Activated naive CD4-positive, alpha-beta T cell treated with anti-CD3 and anti-CD28 coated beads, Interleukin-2, amount 50 U/mL, for 24 hours (primary cell): ENCODE results near the gene TXNL1.
"Not testable (repeated sequence)": the region's sequence is repeated elsewhere in the genome, so short reads cannot be mapped to it uniquely, and the experiment has no call there.

Experiments used
- H3K27ac Mint-ChIP-seq: one replicate; pipeline ENCODE4 v1.8.0; 2021; ENCODE audit warnings: mild to moderate bottlenecking, mixed read lengths
- H3K27me3 Mint-ChIP-seq: one replicate; pipeline ENCODE4 v1.8.0; 2021; ENCODE audit warnings: mixed read lengths
- H3K36me3 Mint-ChIP-seq: one replicate; pipeline ENCODE4 v1.8.0; 2021; ENCODE audit warnings: mixed read lengths
- H3K4me1 Mint-ChIP-seq: one replicate; pipeline ENCODE4 v1.8.0; 2021; ENCODE audit warnings: mixed read lengths
- H3K4me3 Mint-ChIP-seq: one replicate; pipeline ENCODE4 v1.8.0; 2021; ENCODE audit warnings: mild to moderate bottlenecking, mixed read lengths
- H3K9me3 Mint-ChIP-seq: one replicate; pipeline ENCODE4 v1.8.0; 2021; ENCODE audit warnings: mixed read lengths

TXNL1 gene

GRCh38 chr18:56615738-56616520 is 22.5 kb downstream of the TXNL1 start:
- Mint-ChIP-seq H3K4me1 (peaks cover 3% of the 10 kb centered on the region), H3K36me3 (peaks cover 32% of the 10 kb centered on the region), H3K27me3 (no peaks in the 10 kb centered on the region), H3K4me3 (no peak overlapping the region), H3K9me3 (no peaks in the 10 kb centered on the region), H3K27ac (no peak overlapping the region)

DNA sequence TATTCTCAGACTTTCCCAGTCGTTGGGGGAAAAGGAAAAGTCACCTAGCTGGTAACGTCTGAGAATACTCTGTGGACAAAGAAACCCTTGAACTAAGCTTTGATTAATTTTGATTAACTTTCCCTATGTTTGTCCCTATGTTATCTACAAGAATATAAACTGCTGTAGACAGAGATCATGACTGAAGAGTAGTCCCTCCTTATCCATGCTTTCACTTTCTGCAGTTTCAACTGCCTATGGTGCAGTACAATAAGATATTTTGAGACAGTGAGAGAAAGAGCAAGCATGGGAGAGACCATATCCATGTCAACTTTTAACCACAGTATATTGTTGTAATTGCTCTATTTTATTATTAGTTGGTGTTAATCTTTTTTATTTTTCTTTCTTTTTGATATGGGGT is 31.8 kb downstream of the TXNL1 start:
- Mint-ChIP-seq H3K27me3 (no peaks in the 10 kb centered on the region), H3K36me3 (peaks cover 19% of the 10 kb centered on the region), H3K27ac (no peak overlapping the region), H3K4me3 (no peak overlapping the region), H3K4me1 (no peaks in the 10 kb centered on the region), H3K9me3 (no peaks in the 10 kb centered on the region)

GRCh38 chr18:56598422-56598821 is 40.0 kb downstream of the TXNL1 start:
- Mint-ChIP-seq H3K4me3 (no peak overlapping the region), H3K9me3 (no peaks in the 10 kb centered on the region), H3K27me3 (no peaks in the 10 kb centered on the region), H3K36me3 (peaks cover 3% of the 10 kb centered on the region), H3K4me1 (no peaks in the 10 kb centered on the region), H3K27ac (no peak overlapping the region)

GRCh38 chr18:56593906-56594305 is 44.5 kb downstream of the TXNL1 start:
- Mint-ChIP-seq H3K4me3 (no peak overlapping the region), H3K36me3 (peaks cover 1% of the 10 kb centered on the region), H3K9me3 (no peaks in the 10 kb centered on the region)

GRCh38 chr18:56580026-56580425 is 58.4 kb downstream of the TXNL1 start:
- H3K4me3 Mint-ChIP-seq: no peak overlapping the region

More at GRCh38 chr18:56593906-56594305, 44.5 kb downstream of the TXNL1 start:
- H3K27ac Mint-ChIP-seq: no peak overlapping the region
- H3K27me3 Mint-ChIP-seq: no peaks in the 10 kb centered on the region
- H3K4me1 Mint-ChIP-seq: no peaks in the 10 kb centered on the region

GRCh38 chr18:56579451-56579850 is 58.9 kb downstream of the TXNL1 start:
- Mint-ChIP-seq H3K27ac (no peak overlapping the region), H3K36me3 (peaks cover 2% of the 10 kb centered on the region), H3K9me3 (peaks cover 6% of the 10 kb centered on the region), H3K4me3 (no peak overlapping the region), H3K4me1 (no peaks in the 10 kb centered on the region), H3K27me3 (peaks cover 8% of the 10 kb centered on the region)

More at GRCh38 chr18:56580026-56580425, 58.4 kb downstream of the TXNL1 start:
- Mint-ChIP-seq H3K27me3 (peaks cover 8% of the 10 kb centered on the region), H3K36me3 (peaks cover 2% of the 10 kb centered on the region), H3K4me1 (no peaks in the 10 kb centered on the region), H3K9me3 (peaks cover 6% of the 10 kb centered on the region), H3K27ac (no peak overlapping the region)

DNA sequence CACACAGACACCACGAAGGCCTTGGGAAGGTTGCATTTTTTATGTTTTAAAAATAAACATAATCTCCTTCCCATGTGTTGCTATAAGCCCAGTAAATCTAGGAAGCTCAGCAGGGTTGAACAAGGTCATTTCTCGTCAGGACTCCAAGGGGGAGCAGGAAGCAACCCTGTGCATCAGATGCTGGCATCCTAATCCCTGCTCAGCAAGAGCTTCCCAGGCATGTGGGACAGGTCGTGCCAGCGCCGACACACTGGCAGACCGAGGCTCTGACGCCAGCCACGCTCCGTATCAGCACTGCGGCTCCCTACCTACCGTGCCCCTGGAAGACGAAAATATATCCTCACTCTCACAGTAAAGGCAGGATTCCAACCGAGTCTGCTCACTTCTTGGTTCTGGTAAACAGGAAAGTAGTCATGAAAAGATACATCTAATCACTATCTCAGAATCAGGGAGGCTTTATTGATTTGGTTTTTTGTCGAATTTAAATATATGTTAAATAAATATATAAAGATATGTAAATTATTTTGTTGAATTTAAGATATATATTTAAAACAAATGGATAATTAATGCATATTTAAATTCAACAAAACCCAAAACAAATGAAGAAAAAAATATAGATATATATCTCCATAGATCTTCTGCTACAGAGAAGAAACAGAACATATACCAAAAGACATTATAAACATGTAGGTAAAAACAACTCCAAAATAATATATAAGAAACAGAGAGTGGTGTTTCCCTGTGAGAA is 61.4 kb downstream of the TXNL1 start:
- Mint-ChIP-seq H3K27me3 (peaks cover 8% of the 10 kb centered on the region), H3K9me3 (peaks cover 6% of the 10 kb centered on the region), H3K27ac (no peak overlapping the region), H3K4me3 (no peak overlapping the region), H3K36me3 (peaks cover 2% of the 10 kb centered on the region), H3K4me1 (no peaks in the 10 kb centered on the region)

GRCh38 chr18:56575819-56576663 is 62.4 kb downstream of the TXNL1 start:
- H3K27me3 Mint-ChIP-seq: peaks cover 8% of the 10 kb centered on the region

DNA sequence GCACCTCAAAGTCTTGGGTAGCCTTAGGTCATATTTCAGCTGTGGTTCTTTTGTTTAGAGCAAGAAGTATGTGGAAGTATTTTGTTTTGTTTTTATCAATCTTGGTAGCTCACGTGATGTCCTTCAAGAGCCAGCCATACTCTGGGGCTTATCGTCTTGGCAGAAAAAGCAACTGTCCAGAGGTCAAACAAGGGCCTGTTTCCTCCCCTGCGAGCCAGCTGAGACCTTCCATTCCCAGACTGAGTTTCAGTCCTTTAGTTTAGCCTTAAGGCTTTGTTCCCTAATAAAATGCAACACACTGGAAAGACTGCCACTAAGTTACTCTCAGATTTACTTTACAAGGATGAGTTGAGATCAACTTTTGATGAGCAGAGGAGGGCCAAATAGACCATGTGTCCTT is 63.5 kb downstream of the TXNL1 start:
- H3K4me1 Mint-ChIP-seq: no peaks in the 10 kb centered on the region
- no peak overlapping the region for H3K27ac Mint-ChIP-seq
- H3K36me3 Mint-ChIP-seq: peaks cover 2% of the 10 kb centered on the region
- H3K4me3 Mint-ChIP-seq: no peak overlapping the region
- peaks cover 8% of the 10 kb centered on the region for H3K27me3 Mint-ChIP-seq
- H3K9me3 Mint-ChIP-seq: peaks cover 6% of the 10 kb centered on the region

More at GRCh38 chr18:56575819-56576663, 62.4 kb downstream of the TXNL1 start:
- peaks cover 2% of the 10 kb centered on the region for H3K36me3 Mint-ChIP-seq
- peaks cover 6% of the 10 kb centered on the region for H3K9me3 Mint-ChIP-seq
- no peak overlapping the region for H3K4me3 Mint-ChIP-seq
- H3K4me1 Mint-ChIP-seq: no peaks in the 10 kb centered on the region
- no peak overlapping the region for H3K27ac Mint-ChIP-seq

DNA sequence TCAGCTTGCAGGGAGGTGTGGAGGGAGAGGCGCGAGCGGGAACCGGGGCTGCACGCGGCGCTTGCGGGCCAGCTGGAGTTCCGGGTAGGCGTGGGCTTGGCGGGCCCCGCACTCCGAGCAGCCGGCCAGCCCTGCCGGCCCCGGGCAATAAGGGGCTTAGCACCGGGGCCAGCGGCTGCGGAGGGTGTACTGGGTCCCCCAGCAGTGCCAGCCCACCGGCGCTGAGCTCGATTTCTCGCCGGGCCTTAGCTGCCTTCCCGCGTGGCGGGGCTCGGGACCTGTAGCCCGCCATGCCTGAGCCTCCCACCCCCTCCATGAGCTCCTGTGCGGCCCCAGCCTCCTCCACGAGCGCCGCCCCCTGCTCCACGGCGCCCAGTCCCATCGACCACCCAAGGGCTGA is 66.1 kb downstream of the TXNL1 start:
- H3K4me1 Mint-ChIP-seq, H3K36me3 Mint-ChIP-seq, H3K9me3 Mint-ChIP-seq, H3K27me3 Mint-ChIP-seq, H3K27ac Mint-ChIP-seq, H3K4me3 Mint-ChIP-seq: not testable (repeated sequence)

- Mint-ChIP-seq H3K27me3 (peaks cover 5% of the 10 kb centered on the region), H3K4me3 (no peak overlapping the region), H3K27ac (no peak overlapping the region), H3K36me3 (no peaks in the 10 kb centered on the region), H3K9me3 (no peaks in the 10 kb centered on the region), H3K4me1 (no peaks in the 10 kb centered on the region)
Observed at GRCh38 chr18:56570978-56571377, 67.4 kb downstream of the TXNL1 start.

DNA sequence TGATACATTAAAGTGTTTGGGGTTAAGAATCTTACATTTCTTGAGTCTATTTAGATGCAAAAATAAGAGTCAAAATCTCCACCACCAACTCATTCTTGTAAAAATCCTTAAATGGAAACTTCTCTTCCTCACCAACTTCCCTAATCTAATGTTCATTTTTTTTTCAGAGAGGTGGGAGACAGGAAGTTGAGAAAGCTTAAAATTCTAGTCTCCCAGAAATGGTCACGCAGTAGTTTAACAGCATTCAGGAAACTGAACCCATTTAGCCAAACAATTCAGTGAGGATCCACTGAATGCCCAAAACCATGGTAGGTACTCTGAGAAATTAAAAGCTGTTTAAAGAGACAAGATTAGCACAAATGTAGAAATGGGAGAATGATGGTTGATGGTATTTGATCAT is 69.0 kb downstream of the TXNL1 start:
- no peak overlapping the region for H3K27ac Mint-ChIP-seq
- no peaks in the 10 kb centered on the region for H3K9me3 Mint-ChIP-seq
- H3K4me1 Mint-ChIP-seq: no peaks in the 10 kb centered on the region
- no peaks in the 10 kb centered on the region for H3K36me3 Mint-ChIP-seq
- no peak overlapping the region for H3K4me3 Mint-ChIP-seq
- peaks cover 2% of the 10 kb centered on the region for H3K27me3 Mint-ChIP-seq

GRCh38 chr18:56568986-56569385 is 69.4 kb downstream of the TXNL1 start:
- peaks cover 2% of the 10 kb centered on the region for H3K27me3 Mint-ChIP-seq

GRCh38 chr18:56565551-56566345 is 72.6 kb downstream of the TXNL1 start:
- peaks cover 2% of the 10 kb centered on the region for H3K27me3 Mint-ChIP-seq
- no peak overlapping the region for H3K4me3 Mint-ChIP-seq
- H3K36me3 Mint-ChIP-seq: no peaks in the 10 kb centered on the region
- H3K27ac Mint-ChIP-seq: peak overlapping the region; percentile 12
- no peaks in the 10 kb centered on the region for H3K4me1 Mint-ChIP-seq
- H3K9me3 Mint-ChIP-seq: no peaks in the 10 kb centered on the region

More at GRCh38 chr18:56568986-56569385, 69.4 kb downstream of the TXNL1 start:
- no peak overlapping the region for H3K27ac Mint-ChIP-seq
- H3K36me3 Mint-ChIP-seq: no peaks in the 10 kb centered on the region
- H3K4me1 Mint-ChIP-seq: no peaks in the 10 kb centered on the region
- H3K9me3 Mint-ChIP-seq: no peaks in the 10 kb centered on the region
- no peak overlapping the region for H3K4me3 Mint-ChIP-seq

- no peak overlapping the region for H3K4me3 Mint-ChIP-seq
- no peaks in the 10 kb centered on the region for H3K9me3 Mint-ChIP-seq
- no peaks in the 10 kb centered on the region for H3K4me1 Mint-ChIP-seq
- no peak overlapping the region for H3K27ac Mint-ChIP-seq
- H3K36me3 Mint-ChIP-seq: no peaks in the 10 kb centered on the region
- H3K27me3 Mint-ChIP-seq: peaks cover 2% of the 10 kb centered on the region
Observed at GRCh38 chr18:56565046-56565445, 73.3 kb downstream of the TXNL1 start.
